GM19239 (cell line): ENCODE data around the gene FIP1L1.
A peak's percentile ranks its signal among the peaks of the same experiment; 100 is the strongest.
"Not testable (repeated sequence)": the region's sequence is repeated elsewhere in the genome, so short reads cannot be mapped to it uniquely, and the experiment has no call there.

Experiments
- DNase-seq: peaks from one replicate; pipeline ENCODE4 v3.0.0; 2011; ENCODE audit warnings: low spot score; ENCODE audit not compliant: insufficient read length
- FAIRE-seq: peaks from 2 replicates; lab custom pipeline; 2011; peaks lifted over from hg19 to GRCh38; lab: Jason Lieb, UNC

The FIP1L1 gene

DNA sequence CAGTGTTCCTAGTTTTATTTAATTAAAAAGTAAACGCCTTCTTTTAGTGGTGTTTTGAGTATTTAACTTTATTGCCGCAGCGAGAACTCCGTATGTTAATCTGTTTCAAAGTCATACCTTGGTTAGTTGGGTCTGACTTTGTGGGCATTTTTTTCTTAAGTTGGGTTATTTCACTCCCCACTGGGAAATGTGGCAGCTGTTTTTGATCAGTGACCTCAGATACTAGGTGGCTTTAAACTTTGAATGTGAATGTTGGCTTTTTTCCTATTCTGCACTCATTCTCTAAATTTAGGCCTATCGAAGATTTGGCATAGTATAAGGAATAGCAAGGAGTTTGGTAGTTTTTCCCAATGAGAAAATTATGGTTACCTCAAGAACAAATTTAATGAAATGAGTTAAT, 85.9 kb downstream of the FIP1L1 start:
- no peak for DNase-seq
- no peak for FAIRE-seq

DNA sequence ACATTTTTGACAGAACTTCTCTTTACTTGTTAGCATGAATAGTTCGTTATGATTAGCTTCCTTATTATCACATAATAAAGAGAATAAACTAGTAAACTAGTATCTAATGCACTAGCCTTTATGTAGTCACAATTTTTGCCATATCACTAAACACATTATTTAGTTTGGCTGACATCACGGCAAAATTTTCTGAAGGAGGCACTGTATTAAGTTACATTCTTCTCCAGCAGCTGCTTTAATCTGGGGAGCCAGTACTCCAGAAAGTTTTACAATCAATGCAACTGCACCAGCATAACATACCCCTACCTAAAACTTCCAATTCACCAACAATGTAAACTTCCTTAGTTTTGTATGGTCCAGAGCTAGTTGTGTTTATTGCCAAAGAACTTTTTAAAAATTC, 87.8 kb downstream of the FIP1L1 start:
- FAIRE-seq (no peak), DNase-seq (no peak)

GRCh38 chr4:53465891-53466290, 88.5 kb downstream of the FIP1L1 start:
- no peak for FAIRE-seq

DNA sequence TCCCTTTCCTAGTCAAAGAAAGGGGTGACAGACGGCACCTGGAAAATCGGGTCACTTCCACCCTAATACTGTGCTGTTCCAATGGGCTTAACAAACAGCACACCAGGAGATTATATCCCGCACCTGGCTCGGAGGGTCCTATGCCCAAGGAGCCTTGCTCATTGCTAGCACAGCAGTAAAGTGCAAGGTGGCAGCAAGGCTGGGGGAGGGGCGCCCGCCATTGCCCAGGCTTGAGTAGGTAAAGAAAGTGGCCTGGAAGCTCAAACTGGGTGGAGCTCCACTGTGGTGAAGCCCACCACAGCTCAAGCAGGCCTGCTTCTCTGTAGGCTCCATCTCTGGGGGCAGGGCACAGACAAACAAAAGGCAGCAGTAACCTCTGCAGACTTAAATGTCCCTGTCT, 89.1 kb downstream of the FIP1L1 start:
- not testable (repeated sequence) for DNase-seq, FAIRE-seq

More at GRCh38 chr4:53465891-53466290, 88.5 kb downstream of the FIP1L1 start:
- DNase-seq, result no peak

GRCh38 chr4:53476232-53477037, 99.0 kb downstream of the FIP1L1 start:
- no peak for FAIRE-seq
- no peak for DNase-seq

GRCh38 chr4:53477038-53477565, 99.7 kb downstream of the FIP1L1 start:
- no peak for DNase-seq
- no peak for FAIRE-seq

GRCh38 chr4:53477636-53478035, 100.2 kb downstream of the FIP1L1 start:
- DNase-seq, result no peak
- no peak for FAIRE-seq

GRCh38 chr4:53478671-53479456, 101.4 kb downstream of the FIP1L1 start:
- DNase-seq (no peak), FAIRE-seq (no peak)

- no peak for FAIRE-seq
- no peak for DNase-seq
Observed at GRCh38 chr4:53479736-53480525, 102.5 kb downstream of the FIP1L1 start.

DNA sequence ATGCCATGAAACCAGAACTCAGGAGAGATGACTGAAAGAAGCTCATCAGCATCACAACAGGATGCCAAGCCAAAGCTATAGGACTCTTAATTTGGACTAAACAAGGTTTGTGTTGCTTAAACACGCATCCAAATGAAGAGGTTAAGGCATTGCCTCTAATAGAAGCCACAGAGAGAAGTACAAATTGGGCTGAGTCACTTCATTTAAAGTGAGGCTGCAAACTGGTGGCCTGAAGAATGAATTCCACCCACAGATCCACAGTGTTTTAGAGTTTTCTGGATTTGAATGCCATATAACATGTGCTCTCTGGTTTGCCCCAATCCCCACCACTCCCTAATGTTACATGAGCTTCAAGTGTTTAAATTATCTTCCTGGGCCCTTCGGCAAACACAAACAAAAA, 103.5 kb downstream of the FIP1L1 start:
- no peak for FAIRE-seq
- DNase-seq, result no peak

DNA sequence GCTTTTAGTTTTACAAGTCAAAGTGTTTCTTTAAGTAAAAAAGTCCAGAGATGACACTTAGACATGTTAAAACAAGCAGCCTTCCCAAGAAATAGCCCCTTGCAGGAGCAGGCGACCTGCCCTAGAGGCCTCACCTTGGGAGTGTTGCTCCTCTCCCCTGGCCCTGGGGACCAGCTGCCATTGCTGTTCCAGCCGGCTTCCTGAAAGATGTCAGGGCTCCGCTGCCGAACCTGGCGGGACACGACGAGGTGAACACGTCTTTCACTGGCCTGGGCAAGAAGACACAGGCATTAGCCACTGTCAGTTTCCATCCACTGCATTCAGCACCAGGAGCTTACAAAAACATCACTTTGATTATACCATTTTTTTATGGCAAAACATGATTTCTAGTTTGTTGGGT, 104.1 kb downstream of the FIP1L1 start:
- DNase-seq (no peak), FAIRE-seq (no peak)

- no peak for FAIRE-seq
- no peak for DNase-seq
Observed at GRCh38 chr4:53483250-53483649, 105.8 kb downstream of the FIP1L1 start.

DNA sequence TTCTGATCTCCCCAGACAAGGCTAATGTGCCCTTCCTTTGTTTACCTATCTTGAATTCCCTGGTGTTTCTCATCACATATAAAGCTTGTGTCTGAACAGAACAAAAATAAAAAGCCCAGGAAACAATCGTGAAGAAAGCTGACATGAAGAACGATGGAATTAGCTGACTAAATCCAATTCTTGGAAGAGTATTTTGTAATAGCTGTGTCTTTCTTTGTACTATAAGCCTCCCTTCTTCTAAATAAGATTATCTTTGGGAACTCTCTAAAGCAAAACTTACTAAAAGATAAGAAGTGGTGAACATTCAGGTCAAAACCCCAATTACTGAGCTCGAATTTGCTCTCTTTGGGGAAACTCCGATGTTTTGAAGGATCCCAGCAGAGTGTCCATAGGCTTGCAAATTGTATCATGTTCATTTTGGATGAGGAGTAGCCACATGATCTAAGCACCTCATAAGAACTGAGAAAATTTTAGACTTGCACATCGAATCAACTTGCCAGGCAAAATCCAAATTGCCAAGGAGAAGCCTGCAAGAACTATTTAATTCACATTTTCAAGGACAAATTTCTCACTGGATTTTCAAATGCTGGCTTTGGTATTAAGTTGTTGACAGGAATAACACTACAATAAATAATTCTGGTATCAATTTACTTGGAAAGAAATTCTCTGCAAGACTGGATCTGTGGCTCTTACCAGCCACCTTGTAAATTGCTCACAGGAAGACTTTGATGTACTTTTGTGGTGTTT, 107.6 kb downstream of the FIP1L1 start:
- FAIRE-seq, result no peak
- no peak for DNase-seq

GRCh38 chr4:53485658-53486040, 108.2 kb downstream of the FIP1L1 start:
- DNase-seq, result no peak
- FAIRE-seq, result no peak

DNA sequence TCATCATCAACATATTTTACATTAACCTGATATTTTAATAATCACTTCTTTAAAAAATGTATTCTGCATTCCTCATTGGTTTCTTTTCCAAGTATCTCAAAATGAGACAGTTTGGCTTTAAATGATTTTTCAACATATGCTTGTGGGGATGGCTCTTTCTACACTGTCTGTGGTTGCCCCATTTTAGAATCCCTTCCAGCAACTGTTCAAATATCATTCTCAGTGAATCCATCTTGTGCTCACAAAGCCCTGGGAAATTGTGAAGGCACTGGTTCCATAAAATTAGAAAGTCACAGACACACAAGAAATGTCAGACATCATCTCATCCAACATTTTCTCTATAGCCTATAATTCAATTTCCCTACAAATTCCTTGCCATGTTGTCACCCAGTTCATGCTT, 110.3 kb downstream of the FIP1L1 start:
- FAIRE-seq (no peak), DNase-seq (no peak)

- DNase-seq (no peak), FAIRE-seq (no peak)
Observed at GRCh38 chr4:53489279-53489889, 111.9 kb downstream of the FIP1L1 start.

DNA sequence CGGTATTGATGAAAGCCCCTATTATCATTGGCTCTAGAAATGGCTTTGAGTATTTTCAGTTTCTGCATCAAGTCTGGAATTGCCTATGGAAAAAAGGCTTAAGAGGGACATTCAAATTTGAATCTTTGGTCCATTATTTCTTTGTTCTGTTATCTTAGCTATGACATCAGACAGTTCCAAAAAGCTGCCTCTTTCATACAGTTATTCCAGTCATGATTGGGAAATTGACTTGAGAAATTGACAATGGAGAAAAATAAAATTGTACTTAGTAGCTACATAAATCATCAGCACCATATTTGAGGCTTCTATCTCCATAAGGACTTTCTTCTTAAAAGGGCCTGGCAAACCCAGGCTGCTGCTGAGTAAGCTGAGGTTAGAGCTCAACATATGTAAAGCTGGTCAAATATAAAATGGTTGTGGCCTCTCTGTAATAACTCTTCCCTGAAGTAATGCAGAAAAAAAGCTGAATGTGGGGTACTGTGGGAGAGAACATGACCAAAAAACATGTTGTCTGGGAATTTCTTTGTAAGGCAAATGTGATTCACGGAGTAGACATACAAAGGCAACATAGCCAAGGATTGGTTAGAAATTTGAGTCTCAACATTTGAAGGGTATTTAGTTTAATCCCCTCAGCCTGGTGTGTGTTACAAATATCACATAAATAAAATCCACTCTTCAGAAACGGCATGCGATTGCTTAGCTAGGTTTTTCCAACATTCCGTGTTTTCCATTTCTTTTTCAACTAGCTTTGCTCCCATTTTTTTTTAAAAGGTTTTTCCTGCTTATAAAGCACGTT, 112.9 kb downstream of the FIP1L1 start:
- no peak for DNase-seq
- FAIRE-seq, result no peak

GRCh38 chr4:53490965-53491622, 113.7 kb downstream of the FIP1L1 start:
- FAIRE-seq (peak; percentile 76), DNase-seq (peak; percentile 18)
